Nucleus accumbens (tissue), 56 donors: Measurements from ENCODE around the gene BTBD17.
A peak's percentile ranks its signal among the peaks of the same experiment; 100 is the strongest.

Source experiments
- DNase-seq, 56 donors: peaks; one replicate each; lab custom pipeline; 2025; lab: John Stamatoyannopoulos, UW

The BTBD17 gene

GRCh38 chr17:74389084-74389753 is 27.6 kb upstream of the BTBD17 start:
- DNase-seq: no peak

GRCh38 chr17:74387365-74388218 is 25.9 kb upstream of the BTBD17 start:
- no peak for DNase-seq

GRCh38 chr17:74386386-74386785 is 24.7 kb upstream of the BTBD17 start:
- peak in 2 of 56 donors; percentile 3 to 16 for DNase-seq

GRCh38 chr17:74385201-74385600 is 23.5 kb upstream of the BTBD17 start:
- DNase-seq: no peak

- DNase-seq: no peak
Observed at GRCh38 chr17:74383141-74383540, 21.5 kb upstream of the BTBD17 start.

GRCh38 chr17:74380959-74381808 is 19.5 kb upstream of the BTBD17 start:
- DNase-seq: no peak

- DNase-seq: no peak
Observed at GRCh38 chr17:74380086-74380958, 18.7 kb upstream of the BTBD17 start.

GRCh38 chr17:74379495-74380085 is 17.9 kb upstream of the BTBD17 start:
- peak in 54 of 56 donors; percentile 11 to 95 (median 76) for DNase-seq

GRCh38 chr17:74374858-74375257 is 13.2 kb upstream of the BTBD17 start:
- DNase-seq: peak in 2 of 56 donors; percentile 8 to 18

GRCh38 chr17:74373838-74374606 is 12.4 kb upstream of the BTBD17 start:
- DNase-seq: peak in 51 of 56 donors; percentile 24 to 91 (median 73)

GRCh38 chr17:74372426-74372825 is 10.8 kb upstream of the BTBD17 start:
- no peak for DNase-seq

GRCh38 chr17:74371653-74372147 is 10.0 kb upstream of the BTBD17 start:
- no peak for DNase-seq

GRCh38 chr17:74369665-74370490 is 8.2 kb upstream of the BTBD17 start:
- DNase-seq: no peak

GRCh38 chr17:74369221-74369620 is 7.6 kb upstream of the BTBD17 start:
- DNase-seq: peak in 7 of 56 donors; percentile 17 to 34 (median 24)

GRCh38 chr17:74368341-74369081 is 6.8 kb upstream of the BTBD17 start:
- peak in 53 of 56 donors; percentile 13 to 89 (median 65) for DNase-seq

GRCh38 chr17:74367206-74367605 is 5.5 kb upstream of the BTBD17 start, which contains the start of gene GPR142:
TSS of gene GPR142 (plus strand) at chr17:74367506. CDS start at chr17:74369541, 2,035 bp downstream.
- DNase-seq: no peak
